Amygdala (tissue), 56 donors: Measurements from ENCODE around the gene TMPRSS13.

Source experiments
- DNase-seq, 56 donors: peaks; one replicate each; lab custom pipeline; 2025; lab: John Stamatoyannopoulos, UW

TMPRSS13 gene

GRCh38 chr11:117914991-117915618, 14.1 kb downstream of the TMPRSS13 start:
- DNase-seq, result no peak

GRCh38 chr11:117914398-117914761, 14.8 kb downstream of the TMPRSS13 start:
- DNase-seq, result no peak

GRCh38 chr11:117913736-117914397, 15.3 kb downstream of the TMPRSS13 start:
- DNase-seq, result no peak

GRCh38 chr11:117912497-117912896, 16.7 kb downstream of the TMPRSS13 start:
- no peak for DNase-seq

GRCh38 chr11:117911694-117912093, 17.5 kb downstream of the TMPRSS13 start:
- DNase-seq, result no peak

- no peak for DNase-seq
These were observed 18.1 kb downstream of the TMPRSS13 start for GRCh38 chr11:117910941-117911655.

- DNase-seq, result no peak
These were observed 18.7 kb downstream of the TMPRSS13 start for GRCh38 chr11:117910525-117910924.

- no peak for DNase-seq
These were observed 19.4 kb downstream of the TMPRSS13 start for GRCh38 chr11:117909611-117910382.

- DNase-seq, result no peak
These were observed 20.1 kb downstream of the TMPRSS13 start for GRCh38 chr11:117908959-117909610.

- DNase-seq, result no peak
These were observed 20.9 kb downstream of the TMPRSS13 start for GRCh38 chr11:117908109-117908895.

- DNase-seq, result peak in 49 of 56 donors; percentile 8 to 87 (median 65)
These were observed 21.7 kb downstream of the TMPRSS13 start for GRCh38 chr11:117907276-117908108.

- no peak for DNase-seq
These were observed 22.5 kb downstream of the TMPRSS13 start for GRCh38 chr11:117906710-117907109.

GRCh38 chr11:117906126-117906525, 23.1 kb downstream of the TMPRSS13 start:
- DNase-seq, result no peak

GRCh38 chr11:117905524-117905923, 23.7 kb downstream of the TMPRSS13 start:
- DNase-seq, result no peak

- no peak for DNase-seq
These were observed 25.5 kb downstream of the TMPRSS13 start for GRCh38 chr11:117903505-117904382.

GRCh38 chr11:117902001-117902845, 27.0 kb downstream of the TMPRSS13 start:
- DNase-seq, result no peak

- no peak for DNase-seq
These were observed 27.6 kb downstream of the TMPRSS13 start for GRCh38 chr11:117901601-117902000.
